Stimulated activated CD8-positive, alpha-beta memory T cell treated with anti-CD3 and anti-CD28 coated beads, Interleukin-12 subunit alpha, Interleukin-12 subunit beta, amount 100 ng/mL, for 24 hours (primary cell): Measurements from ENCODE around the gene POLR2L.

Experiments
- DNase-seq: peaks from one replicate; pipeline ENCODE4 v3.0.0-alpha.2; 2020; ENCODE audit errors: extremely low read depth

POLR2L gene

DNA sequence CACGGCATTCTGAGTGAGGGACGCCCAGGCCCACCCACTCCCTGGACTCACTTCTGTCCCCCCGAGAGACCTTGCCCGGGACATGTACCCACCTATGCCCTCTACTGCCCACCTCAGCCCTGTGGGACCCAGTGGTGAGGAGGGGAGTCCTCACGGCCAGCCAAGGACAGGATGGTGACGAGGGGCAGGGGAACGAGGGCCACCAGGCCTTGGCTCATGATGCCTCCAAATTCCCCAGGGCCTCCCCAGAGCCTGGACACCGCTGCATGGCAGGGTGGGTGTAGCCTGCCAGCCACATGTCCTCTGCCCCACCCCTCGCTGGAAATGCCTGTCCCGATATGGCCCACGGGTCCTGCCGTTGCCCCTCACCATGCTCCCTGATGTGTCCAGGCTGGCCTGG is 26.5 kb upstream of the POLR2L start:
- DNase-seq: no peak

DNA sequence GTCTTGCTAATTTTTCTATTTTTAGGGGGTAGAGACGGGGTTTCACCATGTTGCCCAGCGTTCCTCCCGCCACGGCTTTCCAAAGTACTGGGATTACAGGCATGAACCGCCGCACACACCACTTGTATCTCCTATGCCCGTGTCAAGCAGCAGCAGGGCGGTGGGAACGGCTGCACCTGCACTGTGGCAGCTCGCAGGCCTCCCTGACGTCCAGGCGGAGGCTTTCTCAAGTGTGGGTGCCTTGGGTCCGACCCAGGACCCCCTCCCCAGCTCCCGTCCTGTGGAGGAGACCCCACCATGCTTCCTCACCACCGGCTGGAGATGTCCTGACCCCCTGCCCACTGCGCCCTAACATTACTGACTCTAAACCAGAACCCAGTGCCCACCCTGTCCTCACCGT is 26.1 kb upstream of the POLR2L start:
- no peak for DNase-seq

DNA sequence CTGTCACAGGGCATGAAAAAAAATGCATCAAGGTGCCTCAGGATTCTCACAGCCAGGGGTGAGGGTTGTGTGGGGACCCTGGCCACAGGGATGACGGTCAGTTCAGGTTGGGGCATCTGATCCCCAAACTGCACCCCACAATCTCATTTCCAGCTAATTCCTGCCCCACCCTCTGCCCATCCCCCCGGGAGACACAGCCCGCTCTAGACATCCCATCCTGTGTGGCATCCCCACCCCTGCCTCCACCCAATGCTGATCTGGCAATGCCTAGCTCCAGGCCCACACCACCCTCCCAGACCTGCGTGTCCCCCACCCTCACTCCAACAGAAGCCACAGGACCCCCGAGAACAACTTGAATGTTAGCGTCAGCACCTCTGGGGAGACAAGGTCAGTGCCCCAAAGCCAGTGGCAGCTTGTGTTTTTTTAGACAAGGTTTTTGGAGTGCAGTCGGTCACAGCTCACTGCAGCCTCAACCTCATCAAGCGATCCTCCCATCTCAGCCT is 25.6 kb upstream of the POLR2L start:
- no peak for DNase-seq

DNA sequence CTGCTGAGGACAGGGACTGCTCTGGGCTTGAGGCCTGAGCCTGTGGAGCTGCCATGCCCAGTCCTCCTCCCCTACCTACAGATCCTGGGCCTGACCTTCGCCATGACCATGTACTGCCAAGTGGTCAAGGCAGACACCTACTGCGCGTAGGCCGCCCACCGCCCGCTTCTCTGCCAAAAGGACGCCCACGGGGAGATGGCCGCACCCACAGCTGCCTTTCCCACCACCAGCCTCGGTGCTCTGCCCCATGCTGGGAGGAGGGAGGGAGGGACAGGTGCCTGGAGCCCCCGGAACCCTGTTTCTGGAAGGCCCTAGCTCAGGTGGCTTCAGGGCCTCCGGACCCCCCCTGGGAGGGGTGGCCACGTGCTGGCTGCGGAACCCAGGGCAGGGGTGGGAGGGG is 24.2 kb upstream of the POLR2L start:
- DNase-seq: no peak

DNA sequence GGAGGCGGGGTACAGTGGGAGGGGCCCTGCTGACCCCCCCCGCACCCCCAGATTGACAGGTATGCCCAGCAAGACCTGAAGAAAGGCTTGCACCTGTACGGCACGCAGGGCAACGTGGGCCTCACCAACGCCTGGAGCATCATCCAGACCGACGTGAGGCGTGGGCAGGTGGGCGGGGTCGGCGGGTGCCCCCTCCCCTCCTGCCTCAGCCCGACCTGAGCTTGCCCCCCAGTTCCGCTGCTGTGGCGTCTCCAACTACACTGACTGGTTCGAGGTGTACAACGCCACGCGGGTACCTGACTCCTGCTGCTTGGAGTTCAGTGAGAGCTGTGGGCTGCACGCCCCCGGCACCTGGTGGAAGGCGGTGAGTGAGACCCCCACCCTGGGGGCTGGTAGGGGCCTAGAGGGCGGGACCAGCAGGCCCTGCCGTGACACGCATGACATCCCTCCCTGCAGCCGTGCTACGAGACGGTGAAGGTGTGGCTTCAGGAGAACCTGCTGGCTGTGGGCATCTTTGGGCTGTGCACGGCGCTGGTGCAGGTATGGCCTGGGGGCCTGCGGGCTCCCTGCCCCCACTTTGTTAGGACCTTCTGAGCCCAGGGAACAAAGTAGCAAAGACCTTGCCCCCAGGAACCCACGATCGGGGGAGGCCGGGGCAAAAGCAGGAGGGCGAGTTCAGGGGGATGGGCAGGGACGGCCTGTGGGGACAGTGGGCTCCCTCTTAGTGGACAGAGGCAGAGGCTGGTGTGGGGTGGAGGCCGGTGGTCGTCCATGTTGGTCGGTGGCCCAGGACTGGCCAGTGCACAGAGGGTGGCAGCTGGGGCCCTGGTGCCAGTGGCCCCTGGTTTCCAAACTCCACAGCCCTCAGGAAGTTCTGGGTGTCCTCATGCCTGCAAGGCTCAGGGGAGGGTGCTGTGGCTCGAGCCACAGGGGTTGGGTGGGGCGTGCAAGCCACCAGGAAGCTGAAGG is 23.4 kb upstream of the POLR2L start:
- no peak for DNase-seq

DNA sequence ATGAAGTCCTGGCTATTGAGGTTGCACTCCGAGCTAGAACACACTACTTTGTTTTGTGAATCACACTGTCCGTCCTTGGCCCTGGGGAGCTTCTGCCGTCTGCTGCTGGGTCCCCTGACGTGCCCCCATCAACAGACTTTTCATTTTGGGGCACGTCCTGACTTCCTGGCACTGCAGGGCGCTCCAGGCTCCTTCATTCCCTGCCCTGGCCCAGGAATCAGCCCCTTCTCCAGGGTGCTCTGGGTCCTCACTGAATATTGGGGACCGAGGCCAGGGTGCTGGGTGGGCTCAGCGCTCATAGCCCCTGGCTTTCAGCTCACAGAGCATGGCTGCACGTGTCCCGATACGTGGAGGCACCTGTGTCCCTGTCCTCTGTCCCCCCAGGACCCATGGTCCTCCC is 22.6 kb upstream of the POLR2L start:
- DNase-seq: no peak

DNA sequence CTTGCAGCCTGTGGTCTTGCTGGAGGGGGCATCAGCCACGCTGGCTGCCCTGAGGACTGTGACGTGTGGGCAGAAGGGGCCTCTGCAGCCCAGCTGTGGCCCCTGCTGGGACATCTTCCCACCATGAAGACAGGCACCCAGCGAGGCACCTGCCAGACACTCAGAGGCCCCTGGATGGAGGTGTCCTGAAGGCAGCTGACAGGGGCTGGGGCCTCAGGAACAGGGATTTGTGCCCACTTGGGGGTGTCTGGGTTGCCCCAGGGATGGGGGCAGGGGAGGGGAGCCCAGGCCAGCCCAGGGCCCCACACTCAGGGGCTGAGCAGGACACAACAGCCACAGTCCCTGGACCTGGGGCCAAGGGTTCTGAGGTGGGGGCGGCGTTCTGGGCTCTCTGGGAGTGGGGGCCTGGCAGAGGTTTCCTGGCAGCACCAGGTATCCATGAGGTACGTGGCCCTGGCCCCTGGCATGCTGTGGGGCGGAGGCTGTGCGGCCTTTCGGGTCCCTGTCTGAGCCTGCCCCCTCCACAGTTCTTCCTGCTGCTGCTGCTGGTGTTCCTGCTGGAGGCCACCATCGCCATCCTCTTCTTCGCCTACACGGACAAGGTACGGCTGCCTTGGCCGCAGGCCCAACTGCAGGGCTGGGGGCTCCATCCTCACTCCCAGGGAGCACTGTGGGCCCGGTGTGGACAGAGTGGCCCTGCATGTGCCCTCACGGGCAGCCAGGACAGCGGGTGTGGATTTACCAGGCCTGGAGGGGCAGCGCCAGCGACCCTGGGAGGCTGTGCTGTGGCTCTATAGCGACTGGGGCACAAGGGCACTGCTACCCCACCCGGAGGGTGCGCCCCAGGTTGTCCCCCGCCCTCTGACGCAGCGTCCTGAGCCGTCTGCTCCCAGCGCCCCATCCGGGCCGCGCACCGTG is 21.8 kb upstream of the POLR2L start:
- DNase-seq: no peak

DNA sequence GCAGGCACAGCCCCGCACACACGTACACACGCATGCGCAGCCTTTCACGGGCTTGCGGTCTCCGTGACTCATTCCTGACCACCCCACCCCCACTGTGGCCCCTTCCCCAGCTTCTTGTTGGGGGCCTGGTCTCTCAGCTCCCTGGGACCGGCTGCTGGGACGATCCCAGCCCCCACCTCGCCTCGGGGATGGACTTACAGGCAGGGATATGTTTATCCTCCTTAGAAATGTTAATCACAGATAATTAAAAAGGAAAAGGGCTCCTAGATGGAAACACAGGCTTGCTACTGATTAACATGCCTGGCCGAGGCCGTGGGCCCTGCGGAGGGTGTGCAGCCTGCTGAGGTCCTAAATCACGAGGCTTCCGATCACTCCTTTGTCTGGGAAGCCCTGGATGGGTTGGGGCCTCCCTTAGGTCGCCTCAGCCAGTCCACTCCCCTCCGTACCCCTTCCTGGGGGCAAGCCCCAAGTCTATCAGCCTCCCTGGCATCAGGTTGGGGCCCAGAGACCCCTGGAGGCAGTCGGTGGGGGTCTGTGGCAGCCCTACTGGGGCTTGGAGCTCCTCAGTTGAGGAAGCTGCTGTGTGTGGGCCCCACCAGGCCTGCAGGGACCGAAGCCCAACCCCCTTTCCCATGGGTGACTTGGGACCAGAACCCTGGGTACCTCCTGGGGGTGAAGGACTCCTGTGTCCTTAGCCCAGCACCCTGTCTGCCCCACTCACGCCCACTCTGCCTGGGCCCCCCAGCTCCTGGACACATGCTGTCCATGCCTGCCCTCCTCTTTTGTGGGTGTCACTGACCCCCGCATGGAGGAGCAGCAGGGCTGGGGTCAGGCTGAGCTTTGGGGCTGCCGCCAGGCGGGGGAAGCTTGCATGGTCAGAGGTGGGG is 20.9 kb upstream of the POLR2L start:
- no peak for DNase-seq

DNA sequence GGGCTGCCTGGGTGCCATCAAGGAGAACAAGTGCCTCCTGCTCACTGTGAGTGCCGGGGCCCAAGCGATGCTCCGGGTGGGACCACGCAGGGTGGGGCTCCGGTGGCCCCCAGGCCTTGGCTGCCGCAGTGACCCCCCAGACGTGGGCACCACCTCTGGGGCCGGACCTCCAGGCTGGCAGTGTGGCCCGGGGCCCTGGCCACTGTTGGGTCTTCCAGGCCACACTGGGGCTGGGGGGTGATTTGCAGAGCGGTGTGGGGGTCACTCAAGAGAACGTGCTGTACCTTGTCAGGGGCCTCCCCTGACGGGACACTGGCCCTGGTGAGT is 20.3 kb upstream of the POLR2L start:
- DNase-seq: no peak

DNA sequence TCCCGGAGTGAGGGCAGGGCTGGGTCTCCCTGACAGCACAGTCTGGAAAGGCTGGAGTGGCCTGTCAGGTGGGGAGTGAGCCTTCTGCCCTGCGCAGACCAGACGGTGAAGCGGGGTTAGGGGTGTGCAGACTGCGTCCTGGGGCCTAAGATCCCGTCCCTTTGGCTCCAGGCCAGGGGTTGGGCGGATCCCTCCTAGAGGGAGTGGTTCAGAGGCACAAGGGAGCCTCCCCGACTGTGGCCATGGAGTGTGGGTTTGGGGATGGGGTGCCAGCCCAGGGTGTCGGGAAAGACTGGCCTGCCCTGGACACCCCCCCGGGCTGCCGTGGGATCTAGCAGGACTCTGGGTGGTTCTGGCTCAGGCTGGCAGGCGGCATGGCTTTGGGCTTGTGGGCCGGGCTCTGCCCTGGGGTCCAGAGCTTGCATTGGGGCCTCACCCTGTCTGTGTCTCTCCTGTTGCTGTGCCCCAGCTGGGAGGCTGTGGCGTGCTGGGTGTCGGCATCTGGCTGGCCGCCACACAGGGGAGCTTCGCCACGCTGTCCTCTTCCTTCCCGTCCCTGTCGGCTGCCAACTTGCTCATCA is 19.8 kb upstream of the POLR2L start:
- no peak for DNase-seq

DNA sequence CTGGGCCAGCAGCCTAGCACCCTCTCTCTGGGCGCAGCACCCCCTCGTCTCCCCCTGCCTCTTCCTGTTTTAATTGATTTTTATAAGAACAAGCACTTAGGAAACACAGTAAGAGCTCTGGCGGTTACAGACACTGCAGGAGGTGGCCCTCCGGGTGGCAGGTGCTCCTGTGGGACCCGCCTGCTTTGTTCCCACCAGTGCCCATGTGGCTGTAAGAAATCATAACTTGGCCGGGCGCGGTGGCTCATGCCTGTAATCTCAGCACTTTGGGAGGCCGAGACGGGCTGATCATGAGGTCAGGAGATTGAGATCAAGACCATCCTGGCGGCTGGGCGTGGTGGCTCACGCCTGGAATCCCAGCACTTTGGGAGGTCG is 18.8 kb upstream of the POLR2L start:
- DNase-seq: no peak

DNA sequence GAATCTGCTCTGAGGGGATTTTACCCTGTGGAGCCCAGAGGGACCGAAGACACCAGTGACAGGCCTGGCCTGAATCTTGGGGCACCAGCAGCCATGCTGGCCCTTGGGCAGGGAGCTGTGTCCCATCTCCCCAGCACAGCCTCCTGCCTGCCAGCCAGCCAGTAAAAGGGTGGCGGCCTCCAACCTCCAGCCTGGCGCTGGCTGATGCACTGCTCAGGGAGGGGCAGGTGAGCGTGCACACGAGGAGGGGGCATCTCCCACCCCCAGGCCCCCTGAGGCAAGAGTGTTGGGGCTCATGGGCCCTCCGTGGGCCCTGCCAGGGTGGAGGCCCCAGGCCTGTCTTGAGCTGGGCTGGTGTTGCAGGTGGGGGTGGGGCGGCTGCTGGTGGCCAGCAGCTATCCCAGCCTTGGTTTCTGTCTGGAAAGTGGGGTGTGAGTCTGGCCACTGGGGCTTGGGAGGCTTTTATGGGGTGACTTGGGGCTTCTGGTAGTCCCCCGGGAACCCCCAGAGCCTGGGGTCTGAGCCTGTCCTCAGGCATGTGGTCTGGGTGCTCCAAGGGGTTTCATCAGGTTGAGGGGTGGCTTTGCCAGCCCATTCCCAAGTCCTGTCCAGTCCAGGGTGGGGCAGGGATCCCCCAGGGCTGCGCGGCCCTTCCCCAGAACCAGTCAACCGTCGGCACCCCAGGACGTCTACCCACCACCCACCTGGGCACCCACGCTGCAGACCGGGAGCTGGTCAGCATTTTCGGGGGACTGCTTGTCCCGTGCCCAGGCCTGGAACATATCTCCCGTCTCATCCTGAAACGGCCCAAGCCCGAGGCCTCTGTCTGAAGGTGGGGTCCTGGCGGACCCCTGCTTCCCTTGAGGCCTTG is 18.1 kb upstream of the POLR2L start:
- no peak for DNase-seq

DNA sequence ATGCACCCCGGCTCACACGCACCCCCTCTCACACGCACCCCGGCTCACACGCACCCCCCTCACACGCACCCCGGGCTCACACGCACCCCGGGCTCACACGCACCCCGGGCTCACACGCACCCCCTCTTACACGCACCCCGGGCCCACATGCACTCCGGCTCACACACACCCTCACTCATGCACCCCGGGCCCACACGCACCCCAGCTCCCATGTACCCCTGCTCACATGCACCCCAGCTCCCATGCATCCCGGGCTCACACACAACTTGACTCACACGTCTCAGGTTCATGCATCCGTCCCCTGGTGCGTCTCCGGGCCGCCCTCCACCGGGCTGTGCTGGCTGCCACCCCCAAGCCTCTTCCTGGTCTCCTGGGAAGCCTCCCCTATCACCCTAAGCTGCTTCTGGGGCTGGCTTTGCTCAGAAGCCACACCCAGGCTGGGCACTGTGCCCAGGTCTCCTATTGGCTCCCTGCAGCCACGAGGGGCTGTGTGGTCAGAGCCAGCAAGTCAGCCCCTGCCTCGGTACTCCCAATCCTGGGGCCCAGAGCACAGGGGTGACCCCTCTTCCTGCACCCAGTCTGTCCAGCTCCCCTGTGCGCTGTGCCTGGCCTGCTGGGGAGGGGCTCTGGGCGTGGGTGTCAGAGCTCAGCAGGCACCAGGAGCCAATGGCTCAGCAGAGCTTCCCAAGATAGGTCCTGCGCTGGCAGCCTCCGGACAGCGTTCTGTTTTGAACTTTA is 17.2 kb upstream of the POLR2L start:
- no peak for DNase-seq

DNA sequence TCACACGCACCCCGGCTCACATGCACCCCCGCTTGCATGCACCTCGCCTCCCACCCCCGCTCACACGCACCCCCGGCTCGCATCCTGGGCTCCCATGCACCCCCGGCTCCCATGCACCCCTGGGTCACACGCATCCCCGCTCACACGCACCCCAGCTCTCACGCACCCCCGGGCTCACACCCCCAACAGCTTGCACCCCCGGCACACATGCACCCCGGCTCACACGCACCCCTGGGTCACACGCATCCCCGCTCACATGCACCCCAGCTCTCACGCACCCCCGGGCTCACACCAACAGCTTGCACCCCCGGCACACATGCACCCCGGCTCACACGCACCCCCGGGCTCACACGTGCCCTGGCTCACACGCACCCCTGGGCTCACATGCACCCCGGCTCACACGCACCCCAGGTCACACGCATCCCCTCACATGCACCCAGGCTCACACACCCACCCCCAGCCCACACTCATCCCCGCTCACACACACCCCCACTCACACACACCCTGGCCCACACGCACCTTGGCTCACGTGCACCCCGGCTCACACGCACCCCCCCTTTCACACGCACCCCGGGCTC is 16.5 kb upstream of the POLR2L start:
- DNase-seq: no peak

DNA sequence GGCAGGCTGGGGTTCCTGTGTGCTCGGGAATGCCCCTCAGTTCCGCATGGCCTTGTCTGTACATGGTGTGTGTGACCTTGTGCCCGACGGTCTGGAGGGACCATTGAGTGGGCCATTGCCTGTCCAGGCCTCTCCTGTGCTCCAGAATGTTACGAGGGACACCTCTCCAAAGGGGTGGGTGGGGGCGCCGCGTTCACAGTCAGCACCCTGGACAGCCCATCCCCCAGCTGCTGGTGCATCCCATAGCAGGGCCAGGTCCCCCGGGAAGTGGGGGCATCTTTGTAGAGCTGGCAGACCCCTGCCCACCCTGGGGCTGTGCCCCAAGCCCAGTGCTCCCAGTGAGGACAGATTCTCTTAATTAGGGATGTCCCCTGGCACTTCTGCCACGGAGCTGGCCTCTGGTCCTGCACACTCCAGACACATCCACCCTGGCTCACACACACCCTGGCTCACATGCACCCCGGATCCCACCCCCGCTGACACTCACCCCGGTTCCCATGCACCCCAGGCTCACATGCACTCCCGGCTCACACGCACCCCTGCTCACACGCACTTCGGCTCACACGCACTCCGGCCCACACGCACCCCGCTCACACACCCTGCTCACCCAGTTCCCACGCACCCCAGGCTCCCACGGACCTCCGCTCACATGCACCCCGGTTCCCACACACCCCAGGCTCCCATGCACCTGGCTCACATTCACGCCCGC is 15.9 kb upstream of the POLR2L start:
- no peak for DNase-seq

DNA sequence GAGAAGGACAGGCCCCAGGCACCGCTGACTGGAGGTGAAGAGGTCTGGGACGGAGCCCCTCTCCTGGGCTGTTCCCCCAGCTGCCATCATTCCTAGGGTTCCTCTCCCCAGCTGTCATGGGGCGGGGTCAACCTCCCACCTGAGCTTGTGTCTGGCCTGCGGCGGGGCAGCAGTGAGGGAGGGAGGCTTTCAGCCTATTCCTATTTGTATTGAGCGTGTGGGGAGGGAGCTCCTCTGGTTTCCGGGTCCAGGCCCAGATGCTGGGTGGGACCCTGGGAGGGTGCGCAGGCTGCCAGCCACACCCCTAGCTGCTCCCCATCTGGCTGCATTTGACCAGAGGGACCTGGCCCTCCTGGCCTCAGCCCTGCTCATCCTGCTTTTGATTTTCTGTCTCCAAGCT is 14.1 kb upstream of the POLR2L start:
- no peak for DNase-seq

DNA sequence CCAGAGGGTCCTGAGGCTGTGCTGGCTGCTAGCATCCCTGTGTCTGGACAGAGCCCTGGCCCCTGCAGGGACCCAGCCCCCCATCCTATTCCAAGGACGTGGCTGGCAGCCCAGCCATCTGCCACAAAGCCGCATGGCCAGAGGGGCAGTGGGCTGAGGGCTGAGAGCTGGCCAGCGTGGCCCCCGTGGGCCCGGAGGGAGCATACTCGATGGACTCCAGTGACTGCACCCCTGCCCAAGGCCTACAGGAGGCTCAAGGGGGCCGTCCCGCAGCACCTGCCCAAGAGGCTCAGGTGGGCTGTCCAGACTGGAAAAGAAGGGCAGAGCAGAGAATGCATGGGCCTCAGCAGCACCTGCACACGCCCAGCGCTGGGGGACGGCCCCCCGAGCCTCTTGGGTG is 13.5 kb upstream of the POLR2L start:
- DNase-seq: no peak

DNA sequence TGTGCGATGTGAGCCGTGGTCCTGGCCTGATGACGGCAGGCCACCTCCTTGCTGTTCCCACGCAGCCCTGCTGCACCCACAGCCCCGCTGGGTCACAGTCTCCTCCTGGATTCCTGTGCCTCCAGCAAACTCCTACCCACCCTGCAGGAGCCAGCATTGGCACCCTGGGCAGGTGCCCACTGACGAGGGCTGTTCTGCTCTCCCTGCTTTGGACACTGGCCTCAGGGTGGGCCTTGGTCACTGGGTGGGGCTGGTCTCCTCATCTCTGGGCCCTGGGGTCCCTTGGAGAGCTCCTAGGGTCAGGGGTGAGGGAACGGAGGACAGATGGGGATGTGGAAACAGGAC is 13.0 kb upstream of the POLR2L start:
- DNase-seq: no peak
